GM21723 (cell line): ENCODE measurements around the gene TEDC2.
A peak's percentile ranks its signal among the peaks of the same experiment; 100 is the strongest.

Experiments used
- ATAC-seq: cut with Tn5 transposase; IDR thresholded peaks from one replicate; pipeline ENCODE4 v1.9.1; 2021; ENCODE audit warnings: mild to moderate bottlenecking, moderate library complexity; ENCODE audit not compliant: unreplicated experiment

The TEDC2 gene

GRCh38 chr16:2494616-2495015 lies 34.7 kb downstream of the TEDC2 start:
- no peak for ATAC-seq

GRCh38 chr16:2495041-2495440 lies 35.1 kb downstream of the TEDC2 start:
- no peak for ATAC-seq

GRCh38 chr16:2496223-2497115 lies 36.6 kb downstream of the TEDC2 start:
- ATAC-seq = no peak

GRCh38 chr16:2497116-2497630 lies 37.3 kb downstream of the TEDC2 start:
- ATAC-seq = no peak

- no peak for ATAC-seq
Measured at GRCh38 chr16:2497695-2498484, 38.0 kb downstream of the TEDC2 start.

- no peak for ATAC-seq
Measured at GRCh38 chr16:2498531-2499253, 38.8 kb downstream of the TEDC2 start.

- ATAC-seq = no peak
Measured at GRCh38 chr16:2499454-2499853, 39.5 kb downstream of the TEDC2 start.

GRCh38 chr16:2499890-2500429 lies 40.1 kb downstream of the TEDC2 start:
- ATAC-seq = no peak

- no peak for ATAC-seq
Measured at GRCh38 chr16:2500430-2500917, 40.6 kb downstream of the TEDC2 start.

- ATAC-seq = no peak
Measured at GRCh38 chr16:2500918-2501750, 41.2 kb downstream of the TEDC2 start.

- no peak for ATAC-seq
Measured at GRCh38 chr16:2501946-2502895, 42.3 kb downstream of the TEDC2 start.

GRCh38 chr16:2505695-2506094 lies 45.8 kb downstream of the TEDC2 start:
- ATAC-seq = no peak

- ATAC-seq = peak; percentile 53
Measured at GRCh38 chr16:2507052-2507659, 47.2 kb downstream of the TEDC2 start.

- ATAC-seq = no peak
Measured at GRCh38 chr16:2507665-2508064, 47.8 kb downstream of the TEDC2 start.

- ATAC-seq = no peak
Measured at GRCh38 chr16:2508722-2509400, 49.0 kb downstream of the TEDC2 start.

GRCh38 chr16:2511128-2511800 lies 51.4 kb downstream of the TEDC2 start:
- ATAC-seq = no peak
